ENCODE data around the gene ZNF280A. TPM values are rescaled to one million over a fixed set of nuclear protein-coding genes. Genes with fewer than 3 reads are reported as not detected.

Gene ZNF280A
- total and polyA plus RNA-seq, 2 of the 8 experiments (the other 6 are each of a cell fraction or from before 2014, with no cell fraction given) = 0.09 to 0.61 TPM

- TF ChIP-seq CHD7 (IDR thresholded peaks at IDR 0.05; ENCODE audit: insufficient replicate concordance, low read length) (no peak), RXRA (IDR thresholded peaks at IDR 0.05; ENCODE audit: insufficient read depth, low read depth, low read length) (no peak), CBX5 (IDR thresholded peaks at IDR 0.05; ENCODE audit: low read depth, low read length) (no peak), SRF (IDR thresholded peaks at IDR 0.05; ENCODE audit: low read depth, low read length) (no peak), GTF2F1 (IDR thresholded peaks at IDR 0.05; ENCODE audit: borderline replicate concordance, low read depth, low read length) (no peak)
These were observed 35.5 kb upstream of the ZNF280A start (continued) for GRCh38 chr22:22555596-22555995.

Data from H1 (cell line).